Measurements from ENCODE around the gene EFCAB6.

Gene EFCAB6

DNA sequence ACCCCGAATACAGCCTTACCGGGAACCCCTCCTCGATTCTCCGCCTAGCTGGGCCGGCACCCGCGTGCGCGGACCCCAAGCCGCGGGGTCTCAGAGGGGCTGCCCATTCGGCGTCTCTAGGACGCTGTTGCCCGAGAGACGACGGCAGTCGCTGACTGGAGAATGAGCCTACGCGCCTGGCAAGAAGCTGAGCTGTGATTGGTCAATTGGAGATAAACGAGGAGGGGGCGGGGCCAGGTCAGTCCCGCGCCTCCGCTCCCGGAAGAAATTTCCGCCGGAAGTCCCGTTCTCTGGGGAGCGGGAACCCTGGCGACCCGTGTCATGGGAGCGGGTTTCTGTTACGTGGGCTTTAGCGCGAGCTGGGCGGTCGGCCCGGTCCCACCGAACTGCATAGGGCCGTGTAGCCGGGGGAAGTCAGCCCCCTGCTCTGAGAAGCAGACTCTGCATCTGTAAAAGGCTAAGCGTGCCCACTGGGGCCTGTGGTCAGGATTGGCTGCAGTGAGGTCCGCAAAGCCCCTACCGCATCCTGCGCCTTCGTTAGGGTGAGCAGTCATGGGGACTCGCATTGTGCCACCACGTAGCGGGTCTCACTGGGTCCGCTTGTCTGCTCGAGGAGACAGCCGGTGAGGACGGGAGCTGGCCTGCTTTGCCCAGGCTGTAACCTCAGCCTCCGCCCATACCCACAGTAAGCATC is at the start of gene EFCAB6:
Gene EFCAB6 (minus strand): TSS at position 157 of the 694 bp plus-strand sequence. CDS start 29,987 bp downstream, outside the sequence.
- DNase-seq (ENCODE audit: low read depth in 3 of 3, low spot score in 1 of 3) = peak; percentile 72 to 82 (median 78)

- no peak for DNase-seq (ENCODE audit: low read depth in 3 of 3, low spot score in 1 of 3)
These were observed 49.4 kb upstream of the EFCAB6 start for GRCh38 chr22:43861529-43861928.

- DNase-seq (ENCODE audit: low read depth in 3 of 3, low spot score in 1 of 3) = no peak
These were observed 48.7 kb upstream of the EFCAB6 start for GRCh38 chr22:43860831-43861230.

GRCh38 chr22:43860126-43860525 is 48.0 kb upstream of the EFCAB6 start:
- DNase-seq (ENCODE audit: low read depth in 3 of 3, low spot score in 1 of 3) = no peak

GRCh38 chr22:43859621-43860020 is 47.5 kb upstream of the EFCAB6 start:
- no peak for DNase-seq (ENCODE audit: low read depth in 3 of 3, low spot score in 1 of 3)

- no peak for DNase-seq (ENCODE audit: low read depth in 3 of 3, low spot score in 1 of 3)
These were observed 47.1 kb upstream of the EFCAB6 start for GRCh38 chr22:43859176-43859575.

- no peak for DNase-seq (ENCODE audit: low read depth in 3 of 3, low spot score in 1 of 3)
These were observed 46.2 kb upstream of the EFCAB6 start for GRCh38 chr22:43858156-43858895.

- no peak for DNase-seq (ENCODE audit: low read depth in 3 of 3, low spot score in 1 of 3)
These were observed 45.3 kb upstream of the EFCAB6 start for GRCh38 chr22:43857367-43857766.

- no peak for DNase-seq (ENCODE audit: low read depth in 3 of 3, low spot score in 1 of 3)
These were observed 43.3 kb upstream of the EFCAB6 start for GRCh38 chr22:43855431-43855830.

GRCh38 chr22:43854786-43855271 is 42.7 kb upstream of the EFCAB6 start:
- DNase-seq (ENCODE audit: low read depth in 3 of 3, low spot score in 1 of 3) = no peak

GRCh38 chr22:43854121-43854785 is 42.1 kb upstream of the EFCAB6 start:
- no peak for DNase-seq (ENCODE audit: low read depth in 3 of 3, low spot score in 1 of 3)

- DNase-seq (ENCODE audit: low read depth in 3 of 3, low spot score in 1 of 3) = no peak
These were observed 41.3 kb upstream of the EFCAB6 start for GRCh38 chr22:43853328-43853931.

GRCh38 chr22:43852573-43853327 is 40.6 kb upstream of the EFCAB6 start:
- DNase-seq (ENCODE audit: low read depth in 3 of 3, low spot score in 1 of 3) = no peak

DNA sequence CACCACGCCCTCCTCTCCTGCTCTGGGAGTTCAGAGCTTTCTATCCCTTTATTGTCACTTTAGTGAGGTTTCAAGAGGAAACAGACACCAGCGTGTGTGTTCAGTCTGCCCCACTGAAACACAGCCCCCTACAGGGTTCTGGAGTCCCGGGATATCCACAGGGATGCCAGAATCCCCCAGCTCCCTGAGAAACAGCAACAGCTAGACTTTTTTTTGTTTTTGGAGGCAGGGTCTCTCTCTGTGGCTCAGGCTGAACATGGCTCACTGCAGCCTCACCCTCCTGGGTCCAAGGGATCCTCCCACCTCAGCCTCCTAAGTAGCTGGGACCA is 39.8 kb upstream of the EFCAB6 start:
- DNase-seq (ENCODE audit: low read depth in 3 of 3, low spot score in 1 of 3) = no peak

- no peak for DNase-seq (ENCODE audit: low read depth in 3 of 3, low spot score in 1 of 3)
These were observed 39.2 kb upstream of the EFCAB6 start for GRCh38 chr22:43851058-43851978.

DNA sequence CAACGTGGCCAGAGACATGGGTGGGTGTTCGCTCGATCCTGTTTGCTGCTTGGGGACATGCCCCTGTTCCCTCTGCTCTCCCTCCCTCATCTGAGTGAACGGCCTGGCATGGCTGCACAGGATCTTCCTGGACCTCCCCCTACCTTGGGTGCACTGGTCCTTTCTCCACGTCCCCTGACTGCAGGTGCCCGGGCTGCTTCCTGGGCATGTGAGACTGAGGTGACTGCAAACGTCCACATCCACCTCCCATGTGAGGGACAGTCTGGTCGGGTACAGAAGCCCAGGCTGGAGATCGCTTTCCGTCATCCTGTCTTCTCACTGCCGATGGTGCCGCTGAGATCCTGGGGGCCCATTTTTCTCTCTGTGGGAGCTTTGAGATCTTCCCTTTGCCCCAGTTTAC is 38.4 kb upstream of the EFCAB6 start:
- no peak for DNase-seq (ENCODE audit: low read depth in 3 of 3, low spot score in 1 of 3)

DNA sequence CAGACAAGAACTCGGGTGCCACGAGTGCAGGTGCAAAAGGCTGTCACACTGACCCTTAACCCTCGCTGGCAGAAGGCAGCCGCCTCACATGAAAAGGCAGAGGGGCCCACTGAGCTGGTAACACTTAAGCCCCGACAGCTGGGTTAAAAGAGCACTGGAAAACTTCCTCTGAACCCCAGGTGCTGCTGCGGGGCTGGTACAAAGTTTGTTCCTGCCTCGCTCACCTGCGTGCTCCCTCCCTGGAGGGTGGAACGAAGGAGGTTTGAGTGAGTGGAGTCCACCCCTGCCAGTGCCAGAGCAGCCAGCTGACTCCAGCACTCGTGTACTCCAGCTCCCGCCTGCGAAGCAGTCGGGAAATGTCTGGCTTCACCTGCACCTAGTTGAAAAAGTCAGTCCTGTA is 37.6 kb upstream of the EFCAB6 start:
- DNase-seq (ENCODE audit: low read depth in 3 of 3, low spot score in 1 of 3) = no peak

DNA sequence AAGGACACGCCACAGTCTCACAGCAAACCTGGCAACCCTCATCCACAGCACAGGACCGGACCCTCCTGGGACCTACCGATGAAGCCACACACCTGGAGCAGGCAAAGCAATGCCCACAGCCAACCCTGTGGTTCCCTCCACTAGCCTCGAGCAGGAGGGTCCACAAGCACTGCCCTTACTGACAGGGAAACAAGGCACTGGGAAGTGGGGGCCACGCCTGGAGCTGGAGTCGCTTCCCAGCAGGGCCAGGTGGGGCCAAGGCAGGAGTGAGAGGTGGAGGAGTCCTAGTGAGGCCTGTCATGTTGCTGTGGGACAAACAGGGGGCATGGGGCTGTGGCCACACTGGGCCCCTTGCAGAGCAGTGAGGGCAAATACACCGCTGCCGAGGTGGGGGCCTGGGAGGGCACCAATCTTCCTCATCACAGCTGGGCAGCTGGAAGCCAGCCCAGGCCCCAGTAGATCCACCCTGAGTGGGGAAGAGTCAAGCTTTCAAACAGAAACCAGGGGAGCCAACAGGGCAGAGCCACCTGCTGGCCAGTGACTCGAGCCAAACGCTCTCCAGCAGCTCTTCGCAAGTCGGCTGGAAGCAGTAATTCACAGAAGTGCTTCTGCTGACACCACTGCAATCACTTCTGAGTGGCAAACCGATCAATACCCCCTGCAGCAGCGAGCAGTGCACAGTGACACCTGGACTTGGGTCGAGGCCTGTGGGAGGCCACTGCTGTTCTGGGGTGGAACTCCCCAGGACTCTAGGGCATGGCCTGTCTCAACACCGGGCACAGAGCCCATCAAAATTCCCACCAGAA is 36.5 kb upstream of the EFCAB6 start:
- DNase-seq (ENCODE audit: low read depth in 3 of 3, low spot score in 1 of 3) = no peak
